ENCODE measurements around the gene FAF1.

- TF ChIP-seq IRF3 (IDR thresholded peaks at IDR 0.05; ENCODE audit: low read depth, low read length), result no peak
- no peak for TF ChIP-seq RFX5 (IDR thresholded peaks at IDR 0.05; ENCODE audit: low read length)
- no peak for TF ChIP-seq GATA2 (CRISPR knock-in tag; IDR thresholded peaks at IDR 0.05)
- no peak for TF ChIP-seq RAD21 (IDR thresholded peaks at IDR 0.05; ENCODE audit: low read length)
- TF ChIP-seq CTCF (IDR thresholded peaks at IDR 0.05), result no peak
- TF ChIP-seq POLR2AphosphoS5 (IDR thresholded peaks at IDR 0.05; ENCODE audit: low read depth, low read length), result no peak
- TF ChIP-seq TCF12 (IDR thresholded peaks at IDR 0.05), result no peak
- TF ChIP-seq FOXJ3 (CRISPR knock-in tag; IDR thresholded peaks at IDR 0.05), result no peak
- no peak for TF ChIP-seq MXI1 (IDR thresholded peaks at IDR 0.05; ENCODE audit: low read depth, low read length)
- no peak for TF ChIP-seq FOXM1 (IDR thresholded peaks at IDR 0.05; ENCODE audit: low read depth)
- TF ChIP-seq GABPA (IDR thresholded peaks at IDR 0.05; ENCODE audit: low read depth), result no peak
- TF ChIP-seq YY1 (IDR thresholded peaks at IDR 0.05; ENCODE audit: low read depth), result no peak
- TF ChIP-seq USF2 (IDR thresholded peaks at IDR 0.05; ENCODE audit: borderline replicate concordance, low read depth, low read length), result no peak
- TF ChIP-seq CHD2 (IDR thresholded peaks at IDR 0.05; ENCODE audit: low read length, partially characterized antibody), result no peak
Measured at GRCh38 chr1:50473513-50473912, 486.6 kb downstream of the FAF1 start.
